ENCODE measurements around the gene SWT1. TPM values are rescaled to one million over a fixed set of nuclear protein-coding genes. Genes with fewer than 3 reads are reported as not detected.

Gene SWT1
- total RNA-seq, 1 donor, result 6.9 TPM

DNA sequence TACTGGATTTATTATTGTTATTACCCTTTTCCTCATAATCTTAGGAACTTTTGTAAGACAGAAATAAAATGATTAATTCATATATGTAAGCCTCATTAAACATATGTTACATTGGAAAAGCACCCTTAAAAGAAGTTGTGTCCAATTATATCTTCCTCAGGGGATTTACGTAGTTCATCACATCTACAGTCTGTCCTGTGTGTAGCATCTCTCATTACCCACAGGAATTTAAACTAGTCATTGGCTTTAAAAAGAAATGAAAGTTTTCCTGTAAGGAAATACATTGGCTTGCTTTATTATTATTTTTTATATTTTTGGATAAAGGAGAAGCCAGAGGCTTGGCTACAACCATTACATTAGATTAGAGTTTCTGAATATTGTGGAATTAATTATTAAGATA lies 56.1 kb downstream of the SWT1 start:
- Histone ChIP-seq H3K4me2 (ENCODE audit: insufficient read depth, low read length) (no peak overlapping the region), H3K36me3 (ENCODE audit: insufficient read depth, low read length) (no peaks in the 10 kb centered on the region), H3K4me1 (ENCODE audit: insufficient read depth, low read length) (peaks cover 4% of the 10 kb centered on the region), H4K20me1 (ENCODE audit: insufficient read depth, low read length) (no peaks in the 10 kb centered on the region), H3K9me3 (ENCODE audit: low read depth, low read length) (no peaks in the 10 kb centered on the region), H3K27ac (ENCODE audit: low read depth, low read length) (no peak overlapping the region), H3K27me3 (ENCODE audit: insufficient read depth, low read length) (no peaks in the 10 kb centered on the region), H3K79me2 (ENCODE audit: insufficient read depth, low read length) (no peaks in the 10 kb centered on the region), H3K4me3 (ENCODE audit: insufficient read depth, low read length) (no peak overlapping the region), H2AFZ (ENCODE audit: low read length) (no peak overlapping the region)
- TF ChIP-seq, protein P1, sequence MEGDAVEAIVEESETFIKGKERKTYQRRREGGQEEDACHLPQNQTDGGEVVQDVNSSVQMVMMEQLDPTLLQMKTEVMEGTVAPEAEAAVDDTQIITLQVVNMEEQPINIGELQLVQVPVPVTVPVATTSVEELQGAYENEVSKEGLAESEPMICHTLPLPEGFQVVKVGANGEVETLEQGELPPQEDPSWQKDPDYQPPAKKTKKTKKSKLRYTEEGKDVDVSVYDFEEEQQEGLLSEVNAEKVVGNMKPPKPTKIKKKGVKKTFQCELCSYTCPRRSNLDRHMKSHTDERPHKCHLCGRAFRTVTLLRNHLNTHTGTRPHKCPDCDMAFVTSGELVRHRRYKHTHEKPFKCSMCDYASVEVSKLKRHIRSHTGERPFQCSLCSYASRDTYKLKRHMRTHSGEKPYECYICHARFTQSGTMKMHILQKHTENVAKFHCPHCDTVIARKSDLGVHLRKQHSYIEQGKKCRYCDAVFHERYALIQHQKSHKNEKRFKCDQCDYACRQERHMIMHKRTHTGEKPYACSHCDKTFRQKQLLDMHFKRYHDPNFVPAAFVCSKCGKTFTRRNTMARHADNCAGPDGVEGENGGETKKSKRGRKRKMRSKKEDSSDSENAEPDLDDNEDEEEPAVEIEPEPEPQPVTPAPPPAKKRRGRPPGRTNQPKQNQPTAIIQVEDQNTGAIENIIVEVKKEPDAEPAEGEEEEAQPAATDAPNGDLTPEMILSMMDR (IDR thresholded peaks at IDR 0.05; ENCODE audit: extremely low read depth, low read depth, low read length), result no peak
- DNase-seq (ENCODE audit: insufficient read length, low spot score, missing footprints), result no peak

GRCh38 chr1:185215911-185216310 lies 58.9 kb downstream of the SWT1 start:
- TF ChIP-seq, protein P1 (IDR thresholded peaks at IDR 0.05; ENCODE audit: extremely low read depth, low read depth, low read length), result no peak
- H3K27ac ChIP-seq (ENCODE audit: low read depth, low read length), result no peak overlapping the region
- no peak overlapping the region for H3K4me2 ChIP-seq (ENCODE audit: insufficient read depth, low read length)
- no peaks in the 10 kb centered on the region for H4K20me1 ChIP-seq (ENCODE audit: insufficient read depth, low read length)
- H2AFZ ChIP-seq (ENCODE audit: low read length), result no peak overlapping the region
- no peaks in the 10 kb centered on the region for H3K9me3 ChIP-seq (ENCODE audit: low read depth, low read length)
- no peaks in the 10 kb centered on the region for H3K36me3 ChIP-seq (ENCODE audit: insufficient read depth, low read length)
- no peaks in the 10 kb centered on the region for H3K79me2 ChIP-seq (ENCODE audit: insufficient read depth, low read length)
- no peak overlapping the region for H3K4me3 ChIP-seq (ENCODE audit: insufficient read depth, low read length)
- no peaks in the 10 kb centered on the region for H3K27me3 ChIP-seq (ENCODE audit: insufficient read depth, low read length)
- no peak for DNase-seq (ENCODE audit: insufficient read length, low spot score, missing footprints)
- peaks cover 4% of the 10 kb centered on the region for H3K4me1 ChIP-seq (ENCODE audit: insufficient read depth, low read length)

DNA sequence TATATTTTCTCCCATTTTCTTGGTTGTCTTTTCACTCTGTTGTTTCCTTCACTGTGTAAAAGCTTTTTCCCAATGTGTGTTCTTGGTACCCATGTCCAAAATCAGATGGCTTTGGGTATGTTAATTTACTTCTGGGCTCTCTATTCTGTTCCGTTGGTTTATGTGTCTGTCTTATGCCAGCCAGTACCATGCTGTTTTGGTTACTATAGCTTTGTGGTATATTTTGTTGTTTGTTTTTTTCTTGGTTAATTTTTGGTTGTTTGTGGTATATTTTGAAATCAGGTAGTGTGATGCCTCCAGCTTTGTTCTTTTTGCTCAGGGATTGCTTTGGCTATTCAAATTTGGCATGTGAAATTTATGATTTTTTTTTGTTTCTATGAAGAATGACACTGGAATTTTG lies 67.2 kb downstream of the SWT1 start:
- Histone ChIP-seq H3K27ac (ENCODE audit: low read depth, low read length) (no peak overlapping the region), H3K4me1 (ENCODE audit: insufficient read depth, low read length) (no peaks in the 10 kb centered on the region), H3K36me3 (ENCODE audit: insufficient read depth, low read length) (peaks cover 5% of the 10 kb centered on the region), H3K4me3 (ENCODE audit: insufficient read depth, low read length) (no peak overlapping the region), H3K27me3 (ENCODE audit: insufficient read depth, low read length) (no peaks in the 10 kb centered on the region), H2AFZ (ENCODE audit: low read length) (no peak overlapping the region), H3K9me3 (ENCODE audit: low read depth, low read length) (no peaks in the 10 kb centered on the region), H4K20me1 (ENCODE audit: insufficient read depth, low read length) (no peaks in the 10 kb centered on the region), H3K4me2 (ENCODE audit: insufficient read depth, low read length) (no peak overlapping the region), H3K79me2 (ENCODE audit: insufficient read depth, low read length) (no peaks in the 10 kb centered on the region)
- TF ChIP-seq, protein P1 (IDR thresholded peaks at IDR 0.05; ENCODE audit: extremely low read depth, low read depth, low read length), result no peak
- DNase-seq (ENCODE audit: insufficient read length, low spot score, missing footprints), result no peak

DNA sequence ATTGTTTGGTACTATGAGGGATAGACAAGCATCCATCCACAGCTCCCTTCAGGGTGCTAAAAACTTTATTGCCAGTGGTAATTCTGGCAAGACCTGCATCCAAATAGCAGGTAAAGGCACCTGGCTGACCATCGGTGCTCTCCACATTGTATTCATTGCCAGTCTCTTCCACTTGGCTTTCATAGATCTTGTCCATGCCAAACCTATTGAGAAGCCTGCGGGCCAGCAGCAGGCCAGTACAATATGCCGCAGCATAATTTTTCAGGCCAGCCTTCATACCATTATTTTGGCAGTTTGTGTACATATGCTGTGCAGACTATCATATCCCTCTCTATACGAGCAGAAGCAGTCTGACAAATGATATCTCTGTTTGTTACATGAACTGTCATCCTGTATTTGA lies 70.2 kb downstream of the SWT1 start:
- Histone ChIP-seq H2AFZ (ENCODE audit: low read length) (no peak overlapping the region), H3K79me2 (ENCODE audit: insufficient read depth, low read length) (no peaks in the 10 kb centered on the region), H3K27me3 (ENCODE audit: insufficient read depth, low read length) (no peaks in the 10 kb centered on the region), H4K20me1 (ENCODE audit: insufficient read depth, low read length) (no peaks in the 10 kb centered on the region), H3K4me1 (ENCODE audit: insufficient read depth, low read length) (no peaks in the 10 kb centered on the region), H3K27ac (ENCODE audit: low read depth, low read length) (no peak overlapping the region), H3K9me3 (ENCODE audit: low read depth, low read length) (no peaks in the 10 kb centered on the region), H3K36me3 (ENCODE audit: insufficient read depth, low read length) (peaks cover 5% of the 10 kb centered on the region), H3K4me3 (ENCODE audit: insufficient read depth, low read length) (no peak overlapping the region), H3K4me2 (ENCODE audit: insufficient read depth, low read length) (no peak overlapping the region)
- TF ChIP-seq, protein P1 (IDR thresholded peaks at IDR 0.05; ENCODE audit: extremely low read depth, low read depth, low read length), result no peak
- DNase-seq (ENCODE audit: insufficient read length, low spot score, missing footprints), result no peak
